Globus pallidus (tissue), 1 donor: Measurements from ENCODE around the gene FAM83G.

ENCODE experiments used
- DNase-seq: peaks from one replicate; pipeline ENCODE4 v3.0.0-alpha.2; 2015; ENCODE audit warnings: low spot score

FAM83G gene

GRCh38 chr17:19005789-19006430 is 1.3 kb upstream of the FAM83G start:
- no peak for DNase-seq

GRCh38 chr17:19005137-19005773 is 691 bp upstream of the FAM83G start:
- DNase-seq = no peak

GRCh38 chr17:19003543-19004420 is 782 bp downstream of the FAM83G start:
- no peak for DNase-seq

GRCh38 chr17:19002805-19003542 is 1.6 kb downstream of the FAM83G start:
- no peak for DNase-seq

- DNase-seq = no peak
Measured at GRCh38 chr17:19001907-19002590, 2.5 kb downstream of the FAM83G start.

- no peak for DNase-seq
Measured at GRCh38 chr17:19000531-19001325, 3.8 kb downstream of the FAM83G start.

- DNase-seq = no peak
Measured at GRCh38 chr17:18999911-19000310, 4.7 kb downstream of the FAM83G start.

GRCh38 chr17:18999394-18999793 is 5.2 kb downstream of the FAM83G start:
- DNase-seq = no peak

- no peak for DNase-seq
Measured at GRCh38 chr17:18997650-18998196, 6.8 kb downstream of the FAM83G start.

GRCh38 chr17:18996458-18996857 is 8.1 kb downstream of the FAM83G start:
- DNase-seq = no peak

GRCh38 chr17:18995220-18995619 is 9.3 kb downstream of the FAM83G start:
- no peak for DNase-seq

- no peak for DNase-seq
Measured at GRCh38 chr17:18994631-18995030, 9.9 kb downstream of the FAM83G start.

GRCh38 chr17:18993905-18994526 is 10.5 kb downstream of the FAM83G start:
- no peak for DNase-seq

- no peak for DNase-seq
Measured at GRCh38 chr17:18992454-18993130, 12.0 kb downstream of the FAM83G start.

- DNase-seq = no peak
Measured at GRCh38 chr17:18991531-18992315, 12.8 kb downstream of the FAM83G start.

- DNase-seq = no peak
Measured at GRCh38 chr17:18990331-18990730, 14.2 kb downstream of the FAM83G start.

GRCh38 chr17:18988546-18989173 is 15.9 kb downstream of the FAM83G start:
- DNase-seq = no peak

- DNase-seq = no peak
Measured at GRCh38 chr17:18987862-18988545, 16.6 kb downstream of the FAM83G start.
